HUES48 (cell line): ENCODE measurements around the gene LAX1.
A peak's percentile ranks its signal among the peaks of the same experiment; 100 is the strongest.

Experiments used
- H3K27ac ChIP-seq: one replicate; pipeline ENCODE4 v1.7.0; 2013; ENCODE audit warnings: low read depth, low read length, inconsistent platforms
- H3K27me3 ChIP-seq: 2 replicates; pipeline ENCODE4 v1.6.1; 2013; ENCODE audit warnings: mild to moderate bottlenecking, low read length; ENCODE audit not compliant: control insufficient read depth, insufficient read depth
- H3K36me3 ChIP-seq: 2 replicates; pipeline ENCODE4 v1.6.1; 2013; ENCODE audit warnings: low read length; ENCODE audit not compliant: control insufficient read depth, insufficient read depth
- H3K4me1 ChIP-seq: 2 replicates; pipeline ENCODE4 v1.6.1; 2013; ENCODE audit warnings: mild to moderate bottlenecking, low read length; ENCODE audit not compliant: control insufficient read depth, insufficient read depth
- H3K4me3 ChIP-seq: 2 replicates; pipeline ENCODE4 v1.5.1; 2013; ENCODE audit warnings: mild to moderate bottlenecking, low read depth, low read length
- H3K9ac ChIP-seq: 2 replicates; pipeline ENCODE4 v1.6.1; 2013; ENCODE audit warnings: mild to moderate bottlenecking, low read depth, low read length, moderate library complexity
- H3K9me3 ChIP-seq: 2 replicates; pipeline ENCODE4 v1.6.1; 2013; ENCODE audit warnings: low read length; ENCODE audit not compliant: control insufficient read depth, insufficient read depth

Gene LAX1

DNA sequence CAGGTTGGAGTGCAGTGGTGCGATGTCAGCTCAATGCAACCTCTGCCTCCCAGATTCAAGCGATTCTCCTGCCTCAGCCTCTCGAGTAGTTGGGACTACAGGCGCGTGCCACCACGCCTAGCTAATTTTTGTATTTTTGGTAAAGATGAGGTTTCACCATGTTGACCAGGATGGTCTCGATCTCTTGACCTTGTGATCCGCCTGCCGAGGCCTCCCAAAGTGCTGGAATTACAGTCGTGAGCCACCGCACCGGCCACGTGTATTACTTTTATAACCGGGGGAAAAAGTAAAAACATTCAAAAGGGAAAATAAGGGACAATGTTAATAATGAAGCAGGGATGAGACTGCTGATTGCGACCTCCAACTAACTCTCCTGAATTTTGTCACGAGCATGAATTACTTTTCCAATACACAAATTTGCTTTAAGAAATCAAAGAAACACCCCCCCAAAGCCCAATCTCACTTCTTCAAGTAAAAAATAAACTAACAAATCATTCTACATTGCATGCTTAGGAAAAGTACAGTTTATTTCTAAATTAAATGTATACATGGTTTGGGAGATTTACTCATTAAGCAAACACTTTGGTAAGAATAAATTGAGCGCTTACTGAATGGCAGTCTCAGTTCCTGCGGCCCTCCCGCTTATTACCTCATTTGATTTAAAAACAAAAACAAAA, 29.9 kb downstream of the LAX1 start:
- Histone ChIP-seq H3K27ac (peak overlapping the region; percentile 100), H3K4me1 (peaks cover 14% of the 10 kb centered on the region), H3K27me3 (no peaks in the 10 kb centered on the region), H3K4me3 (peak overlapping the region; percentile 73), H3K9ac (no peak overlapping the region), H3K36me3 (peaks cover 30% of the 10 kb centered on the region), H3K9me3 (peaks cover 11% of the 10 kb centered on the region)

- Histone ChIP-seq H3K4me1 (peaks cover 8% of the 10 kb centered on the region), H3K4me3 (peak within 1 kb of the TSS; percentile 73), H3K9ac (peak within 1 kb of the TSS; percentile 96), H3K27me3 (no peaks in the 10 kb centered on the region), H3K36me3 (peaks cover 37% of the 10 kb centered on the region), H3K27ac (peak within 1 kb of the TSS; percentile 100), H3K9me3 (peaks cover 11% of the 10 kb centered on the region)
These were observed 30.7 kb downstream of the LAX1 start, which contains the start of the genes ZBED6 and ZC3H11A for GRCh38 chr1:203795441-203796235. ZBED6 (plus strand) TSS chr1:203795623; CDS start chr1:203797523, 1,900 bp downstream. ZC3H11A (plus strand) TSS chr1:203795623; CDS start chr1:203817071, 21,448 bp downstream.

GRCh38 chr1:203796236-203796605, 31.2 kb downstream of the LAX1 start:
- Histone ChIP-seq H3K36me3 (peaks cover 43% of the 10 kb centered on the region), H3K4me1 (peaks cover 8% of the 10 kb centered on the region), H3K9ac (peak overlapping the region; percentile 96), H3K9me3 (peaks cover 11% of the 10 kb centered on the region), H3K27ac (peak overlapping the region; percentile 100), H3K4me3 (peak overlapping the region; percentile 73), H3K27me3 (no peaks in the 10 kb centered on the region)

GRCh38 chr1:203797216-203797615, 32.2 kb downstream of the LAX1 start:
- no peaks in the 10 kb centered on the region for H3K27me3 ChIP-seq
- H3K4me3 ChIP-seq = peak overlapping the region; percentile 73
- H3K9me3 ChIP-seq = peaks cover 11% of the 10 kb centered on the region
- peaks cover 8% of the 10 kb centered on the region for H3K4me1 ChIP-seq
- H3K27ac ChIP-seq = no peak overlapping the region
- H3K9ac ChIP-seq = no peak overlapping the region
- H3K36me3 ChIP-seq = peaks cover 52% of the 10 kb centered on the region

GRCh38 chr1:203797948-203798655, 33.1 kb downstream of the LAX1 start:
- H3K27ac ChIP-seq = no peak overlapping the region
- 0 out of 2 replicates have a peak overlapping the region, but pooled peaks have one; percentile 4 for H3K4me3 ChIP-seq

GRCh38 chr1:203799157-203799556, 34.2 kb downstream of the LAX1 start:
- H3K4me3 ChIP-seq = no peak overlapping the region
- peaks cover 11% of the 10 kb centered on the region for H3K9me3 ChIP-seq
- peaks cover 65% of the 10 kb centered on the region for H3K36me3 ChIP-seq
- H3K27me3 ChIP-seq = no peaks in the 10 kb centered on the region
- no peak overlapping the region for H3K27ac ChIP-seq
- H3K4me1 ChIP-seq = peaks cover 8% of the 10 kb centered on the region
- no peak overlapping the region for H3K9ac ChIP-seq

More at GRCh38 chr1:203797948-203798655, 33.1 kb downstream of the LAX1 start:
- Histone ChIP-seq H3K9me3 (peaks cover 11% of the 10 kb centered on the region), H3K4me1 (peaks cover 8% of the 10 kb centered on the region), H3K36me3 (peaks cover 58% of the 10 kb centered on the region), H3K9ac (no peak overlapping the region), H3K27me3 (no peaks in the 10 kb centered on the region)

GRCh38 chr1:203799971-203800370, 35.0 kb downstream of the LAX1 start:
- H3K9ac ChIP-seq = no peak overlapping the region
- H3K36me3 ChIP-seq = peaks cover 65% of the 10 kb centered on the region
- H3K4me3 ChIP-seq = no peak overlapping the region
- no peak overlapping the region for H3K27ac ChIP-seq
- H3K9me3 ChIP-seq = peaks cover 11% of the 10 kb centered on the region
- H3K4me1 ChIP-seq = peaks cover 5% of the 10 kb centered on the region
- no peaks in the 10 kb centered on the region for H3K27me3 ChIP-seq

GRCh38 chr1:203805689-203806088, 40.7 kb downstream of the LAX1 start:
- H3K4me1 ChIP-seq = no peaks in the 10 kb centered on the region

DNA sequence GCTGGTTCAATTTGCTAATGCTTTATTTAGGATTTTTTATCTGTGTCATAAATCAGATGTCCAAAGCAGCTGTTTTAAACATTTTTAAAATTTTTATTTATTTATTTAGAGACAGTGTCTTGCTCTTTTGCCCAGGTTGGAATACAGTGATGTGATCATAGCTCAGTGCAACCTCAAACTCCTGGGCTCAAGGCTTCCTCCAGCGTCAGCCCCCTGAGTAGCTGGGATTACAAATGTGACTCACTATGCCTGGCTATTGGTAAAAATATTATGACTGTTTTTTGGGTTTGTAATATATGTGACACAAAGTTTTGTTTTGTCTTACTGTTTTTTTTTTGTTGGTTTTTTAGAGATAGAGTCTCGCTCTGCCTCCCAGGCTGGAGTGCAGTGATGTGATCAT, 42.2 kb downstream of the LAX1 start:
- Histone ChIP-seq H3K9me3 (no peaks in the 10 kb centered on the region), H3K36me3 (peaks cover 49% of the 10 kb centered on the region), H3K4me3 (no peak overlapping the region), H3K27me3 (no peaks in the 10 kb centered on the region), H3K27ac (no peak overlapping the region), H3K4me1 (no peaks in the 10 kb centered on the region), H3K9ac (no peak overlapping the region)

More at GRCh38 chr1:203805689-203806088, 40.7 kb downstream of the LAX1 start:
- Histone ChIP-seq H3K36me3 (peaks cover 55% of the 10 kb centered on the region), H3K4me3 (no peak overlapping the region), H3K27me3 (no peaks in the 10 kb centered on the region), H3K9ac (no peak overlapping the region), H3K27ac (no peak overlapping the region), H3K9me3 (no peaks in the 10 kb centered on the region)

DNA sequence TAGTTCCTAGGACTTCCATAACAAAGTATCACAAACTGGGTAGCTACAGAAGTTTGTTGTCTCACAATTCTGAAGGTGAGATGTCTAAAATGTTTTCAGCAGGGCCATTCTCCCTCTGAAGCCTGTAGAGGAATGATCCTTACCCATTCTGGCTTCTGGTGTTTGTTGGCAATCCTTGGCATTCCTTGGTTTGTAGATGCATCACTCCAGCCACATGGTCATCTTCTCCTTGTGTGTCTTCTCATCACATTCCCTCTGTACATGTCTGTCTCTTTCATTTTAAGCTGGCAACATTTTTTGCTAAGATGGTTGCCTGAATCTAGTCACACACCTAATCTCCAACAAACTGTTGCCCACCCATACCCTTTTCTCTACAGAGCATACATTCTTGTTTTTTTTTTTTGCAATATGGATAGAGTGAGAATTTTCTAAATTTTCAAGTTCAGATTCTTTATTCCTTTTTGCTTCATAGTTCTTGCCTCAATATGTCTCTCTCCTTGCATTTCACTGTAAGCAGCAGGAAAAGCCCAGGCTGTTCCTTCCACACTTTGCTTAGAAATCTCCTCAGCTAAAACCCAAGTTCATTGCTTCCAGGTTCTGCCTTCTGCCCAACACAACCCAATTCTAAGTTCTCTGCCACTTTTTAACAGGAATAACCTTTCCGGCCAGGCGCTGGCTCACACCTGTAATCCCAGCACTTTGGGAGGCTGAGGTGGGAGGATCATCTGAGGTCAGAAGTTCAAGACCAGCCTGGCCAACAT, 48.8 kb downstream of the LAX1 start:
- Histone ChIP-seq H3K9ac (no peak overlapping the region), H3K27me3 (no peaks in the 10 kb centered on the region), H3K9me3 (no peaks in the 10 kb centered on the region), H3K4me1 (no peaks in the 10 kb centered on the region), H3K4me3 (no peak overlapping the region), H3K27ac (no peak overlapping the region), H3K36me3 (peaks cover 64% of the 10 kb centered on the region)
